Motor neuron (in vitro differentiated cells): ENCODE results near the gene RNF2. TPM values are rescaled to one million over a fixed set of nuclear protein-coding genes. Genes with fewer than 3 reads are reported as not detected.

ENCODE experiments used
- ATAC-seq, 8 experiments: fragments of 200-7000 bp; cut with Tn5 transposase; replicated peaks in 6 of 8; 2 replicates each; pipeline ENCODE4 v1.8.0; 2021; ENCODE audit warnings: mild to moderate bottlenecking in 8 of 8, moderate library complexity in 8 of 8
- H3K27ac ChIP-seq, 2 donors: fragments of 250-450 bp; sonication (Bioruptor Pico); 2 replicates each; pipeline ENCODE4 v1.9.0; 2021; ENCODE audit warnings: antibody characterized with exemption in 2 of 2, mild to moderate bottlenecking in 2 of 2, moderate library complexity in 1 of 2
- H3K4me1 ChIP-seq, 2 donors: fragments of 250-450 bp; sonication (Bioruptor Pico); replicated peaks in 1 of 2; 2 replicates each; pipeline ENCODE4 v1.6.1; 2021; ENCODE audit warnings: antibody characterized with exemption in 2 of 2, mild to moderate bottlenecking in 2 of 2, moderate library complexity in 1 of 2
- H3K4me3 ChIP-seq, 5 donors: fragments of 250-450 bp; sonication (Bioruptor Pico); 2 replicates each; pipeline ENCODE4 v1.9.0; 2021; ENCODE audit warnings: antibody characterized with exemption in 5 of 5, mild to moderate bottlenecking in 5 of 5, moderate library complexity in 4 of 5
- WGBS, 10 experiments: fragments of 450-650 bp; shearing (Covaris generic); methylation state at CpG; one replicate each; pipeline ENCODE4 v1.0.0; 2022; 5-methylcytosine and 5-hydroxymethylcytosine counted together
- in situ Hi-C, 9 experiments: fragments of 400-800 bp; cut with MboI; loops; one replicate each; pipeline ENCODE4 v1.15.0; 2021; ENCODE audit warnings: low sequenced_read_pairs in 9 of 9, low pct_unique_long_range_greater_than_20kb in 2 of 9; ENCODE audit not compliant: unreplicated experiment in 9 of 9
- total RNA-seq, 8 experiments: library from RNA; unstranded; fragments of 300-600 nt; gene quantifications; 2 replicates each; pipeline versions ENCODE4 v1.2.3 to v1.2.4, GENCODE V29; 2022

The RNF2 gene
- total RNA-seq, 8 experiments from 2014 or later = 9.5 to 60.4 (median 41.3) TPM

DNA sequence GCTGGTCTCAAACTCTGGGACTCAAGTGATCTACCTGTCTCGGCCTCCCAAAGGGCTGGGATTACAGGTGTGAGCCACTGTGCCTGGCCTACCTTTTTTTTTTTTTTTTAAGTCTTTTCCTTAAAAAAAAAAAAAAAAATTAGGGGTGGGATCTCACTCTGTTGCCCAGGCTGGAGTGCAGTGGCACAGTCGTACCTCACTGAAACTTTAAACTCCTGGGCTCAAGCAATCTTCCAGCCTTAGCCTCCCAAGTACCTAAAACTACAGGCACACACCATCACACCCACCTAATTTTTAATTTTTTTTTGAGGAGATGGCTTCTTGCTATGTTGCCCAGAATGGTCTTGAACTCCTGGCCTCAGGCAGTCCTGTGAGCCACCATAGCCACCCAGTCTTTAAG, 38.5 kb downstream of the RNF2 start:
- Histone ChIP-seq H3K27ac (no peak overlapping the region), H3K4me3 (no peak overlapping the region), H3K4me1 (no peaks in the 10 kb centered on the region)
- in situ Hi-C loops = no loop called here
- ATAC-seq = no peak
- WGBS, 10 experiments = 80 to 100% (median 98%) methylated on average over 1 to 2 of the region's 2 CpGs; no CpG with 5 or more reads in 4 of the 10 experiments

DNA sequence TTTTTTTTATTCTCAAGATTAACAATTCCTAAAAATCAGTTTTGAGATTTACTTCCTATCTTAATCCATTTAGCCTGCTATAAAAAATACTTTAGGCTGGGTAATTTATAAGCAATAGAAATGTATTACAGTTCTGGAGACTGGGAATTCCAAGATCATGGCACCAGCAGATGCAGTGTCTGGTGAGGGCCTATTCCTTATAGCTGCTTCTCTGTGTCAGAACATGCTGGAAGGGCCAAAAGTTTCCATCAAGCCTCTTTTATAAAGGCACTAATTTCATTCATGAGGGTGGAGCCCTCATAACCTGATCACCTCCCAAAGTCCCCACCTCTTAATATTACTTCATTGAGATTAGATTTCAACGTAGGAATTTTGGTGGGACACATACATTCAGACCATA, 41.7 kb downstream of the RNF2 start:
- H3K27ac ChIP-seq = no peak overlapping the region
- ATAC-seq = no peak
- no peak overlapping the region for H3K4me3 ChIP-seq
- 83 to 100% (median 93%) methylated on average over 1 of the region's 1 CpG; no CpG with 5 or more reads in 6 of the 10 experiments for WGBS, 10 experiments
- H3K4me1 ChIP-seq = no peaks in the 10 kb centered on the region
- in situ Hi-C loops = no loop called here

DNA sequence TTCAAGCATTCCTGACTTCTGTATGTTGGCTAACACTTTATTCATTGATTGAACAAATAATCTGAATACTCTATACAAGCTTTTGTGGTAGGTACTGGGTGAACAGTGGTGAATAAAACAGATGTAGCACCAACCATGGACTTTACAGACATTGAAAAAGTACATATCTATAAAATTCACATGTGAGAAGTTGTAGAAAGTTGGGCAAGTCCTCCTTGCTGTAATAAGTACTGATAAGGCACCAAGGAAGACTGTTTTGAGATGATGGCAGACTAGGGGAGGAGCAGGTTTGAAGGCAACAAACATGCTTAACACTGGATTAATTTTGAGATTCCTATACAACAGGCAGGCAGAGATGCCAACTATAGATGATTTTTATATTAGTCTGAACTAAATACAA, 42.4 kb downstream of the RNF2 start:
- Histone ChIP-seq H3K4me3 (no peak overlapping the region), H3K4me1 (no peaks in the 10 kb centered on the region), H3K27ac (no peak overlapping the region)
- ATAC-seq = no peak
- in situ Hi-C loops = no loop called here

DNA sequence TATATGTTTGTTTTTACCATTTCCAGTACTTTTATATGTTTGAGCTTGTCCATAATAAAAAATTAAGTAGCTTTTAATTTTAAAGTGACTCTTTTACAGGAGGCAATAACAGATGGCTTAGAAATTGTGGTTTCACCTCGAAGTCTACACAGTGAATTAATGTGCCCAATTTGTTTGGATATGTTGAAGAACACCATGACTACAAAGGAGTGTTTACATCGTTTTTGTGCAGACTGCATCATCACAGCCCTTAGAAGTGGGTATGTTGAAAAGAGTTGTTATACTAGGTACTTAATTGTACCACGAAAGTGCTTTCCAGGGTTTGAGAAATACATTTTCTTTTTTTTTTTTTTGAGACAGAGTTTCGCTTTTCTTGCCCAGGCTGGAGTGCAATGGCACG, 46.1 kb downstream of the RNF2 start:
- WGBS, 10 experiments = 69 to 100% (median 95%) methylated on average over 2 to 5 of the region's 5 CpGs; no CpG with 5 or more reads in 3 of the 10 experiments
- in situ Hi-C loops = no loop called here
- H3K27ac ChIP-seq = no peak overlapping the region

DNA sequence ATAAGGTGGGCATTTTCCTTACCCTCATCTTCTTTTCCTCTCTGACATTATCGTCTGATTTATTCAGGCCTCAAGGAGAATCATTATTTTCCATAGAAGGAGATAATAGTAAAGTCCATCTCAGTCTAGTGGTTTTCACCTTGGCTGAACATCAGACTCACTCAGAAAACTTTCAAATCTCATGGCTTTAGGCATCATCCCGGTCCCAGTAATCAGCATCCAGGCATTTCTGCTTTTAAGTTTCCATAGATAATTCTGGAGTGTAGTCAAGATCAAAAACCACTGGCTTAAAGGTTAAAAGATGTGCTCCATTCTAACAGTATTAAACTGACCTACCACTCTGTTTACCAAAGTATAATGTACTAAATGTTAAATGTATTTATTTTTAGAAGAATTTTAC, 49.4 kb downstream of the RNF2 start:
- no peak for ATAC-seq
- no peaks in the 10 kb centered on the region for H3K4me1 ChIP-seq
- no peak overlapping the region for H3K4me3 ChIP-seq
- in situ Hi-C loops = no loop called here
- 80 to 100% (median 100%) methylated on average over 1 to 2 of the region's 2 CpGs for WGBS, 10 experiments
- H3K27ac ChIP-seq = no peak overlapping the region

More for the DNA sequence above, 46.1 kb downstream of the RNF2 start:
- ATAC-seq = no peak
- H3K4me3 ChIP-seq = no peak overlapping the region
- no peaks in the 10 kb centered on the region for H3K4me1 ChIP-seq

DNA sequence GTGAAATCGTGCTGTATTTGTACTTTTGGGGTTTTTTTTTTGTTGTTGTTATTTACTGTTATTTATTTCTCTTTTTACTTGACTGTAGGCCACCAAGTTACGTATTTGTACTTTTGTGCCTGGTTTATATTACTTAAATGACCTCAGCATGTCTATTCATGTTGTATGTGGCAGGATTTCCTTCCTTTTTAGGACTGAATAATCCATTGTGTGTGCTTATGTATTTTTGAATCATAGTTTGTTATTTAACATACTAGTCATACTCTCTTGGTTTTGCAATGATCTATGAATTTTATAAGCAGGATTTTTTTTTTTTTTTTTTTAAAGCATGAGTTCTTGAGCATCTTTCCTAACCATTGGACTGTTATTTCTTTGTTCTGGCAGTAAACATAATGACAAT, 51.2 kb downstream of the RNF2 start:
- H3K4me3 ChIP-seq = no peak overlapping the region
- peak in 1 of 8 experiments; percentile 48 for ATAC-seq
- in situ Hi-C loops = no loop called here
- no peak overlapping the region for H3K27ac ChIP-seq
- H3K4me1 ChIP-seq = no peaks in the 10 kb centered on the region
- WGBS, 10 experiments = 55 to 100% (median 91%) methylated on average over 2 of the region's 2 CpGs

DNA sequence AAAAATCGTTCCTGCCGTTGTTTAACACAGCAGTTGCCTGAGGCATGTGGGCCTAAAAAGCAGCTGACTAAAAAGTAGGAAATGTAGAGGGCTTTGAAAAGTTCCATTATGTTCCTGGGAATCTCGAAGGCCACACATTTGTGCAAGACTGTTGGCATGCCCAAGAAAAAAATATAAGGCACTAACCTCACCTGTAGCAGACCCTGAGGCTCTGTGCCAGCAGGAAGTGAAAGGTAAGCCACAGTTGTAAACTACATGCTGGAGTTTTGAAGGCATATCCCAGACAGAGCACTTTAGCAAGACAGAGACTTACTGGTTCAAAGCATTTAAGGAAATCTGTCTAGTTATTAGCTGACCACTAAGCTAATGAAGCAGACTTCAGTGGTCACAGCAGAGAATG, 58.7 kb downstream of the RNF2 start:
- in situ Hi-C loops = no loop called here
- WGBS, 10 experiments = 50 to 100% (median 91%) methylated on average over 2 to 3 of the region's 3 CpGs
- H3K4me1 ChIP-seq = no peaks in the 10 kb centered on the region
- no peak overlapping the region for H3K4me3 ChIP-seq
- no peak for ATAC-seq
- no peak overlapping the region for H3K27ac ChIP-seq

DNA sequence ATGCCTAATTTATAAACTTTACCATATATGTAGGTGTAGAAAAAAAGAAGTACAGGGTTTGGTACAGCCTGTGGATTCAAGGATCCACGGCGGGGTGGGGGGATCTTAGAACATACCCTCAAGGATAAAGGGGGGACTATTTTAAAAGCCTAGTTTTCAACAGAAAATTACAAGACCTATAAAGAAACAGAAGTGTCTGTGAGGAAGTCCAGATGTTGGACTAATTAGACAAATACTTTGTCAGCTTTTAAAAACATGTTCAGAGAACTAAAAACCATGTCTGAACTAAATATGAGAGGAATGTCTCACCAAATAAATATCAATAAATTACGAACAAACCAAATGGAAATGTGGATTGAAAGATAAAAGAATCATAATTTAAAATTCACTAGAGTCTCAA, 59.8 kb downstream of the RNF2 start:
- H3K4me1 ChIP-seq = no peaks in the 10 kb centered on the region
- in situ Hi-C loops = no loop called here
- WGBS, 10 experiments = 83 to 100% (median 96%) methylated on average over 1 to 3 of the region's 3 CpGs

DNA sequence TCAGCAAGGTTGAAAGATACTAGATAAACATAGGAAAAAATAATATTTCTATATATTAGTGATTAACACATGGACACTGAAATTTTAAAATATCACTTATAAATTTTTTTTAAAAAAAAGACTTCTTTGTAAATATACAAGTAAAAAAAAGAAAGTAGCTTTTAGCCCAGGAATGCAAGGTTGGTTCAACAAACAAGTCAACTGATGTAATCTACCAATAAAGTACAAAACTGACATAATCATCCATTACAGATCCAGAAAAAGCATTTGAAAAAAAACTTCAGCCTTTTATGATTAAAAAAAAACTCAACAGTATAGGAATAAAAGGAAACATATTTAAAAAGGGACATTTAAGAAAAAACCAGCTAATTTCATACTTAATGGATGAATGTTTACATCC, 63.0 kb downstream of the RNF2 start:
- ATAC-seq = no peak
- in situ Hi-C loops = no loop called here
- H3K4me3 ChIP-seq = no peak overlapping the region
- H3K4me1 ChIP-seq = no peaks in the 10 kb centered on the region
- H3K27ac ChIP-seq = no peak overlapping the region

More for the DNA sequence above, 59.8 kb downstream of the RNF2 start:
- Histone ChIP-seq H3K4me3 (no peak overlapping the region), H3K27ac (no peak overlapping the region)
- no peak for ATAC-seq

DNA sequence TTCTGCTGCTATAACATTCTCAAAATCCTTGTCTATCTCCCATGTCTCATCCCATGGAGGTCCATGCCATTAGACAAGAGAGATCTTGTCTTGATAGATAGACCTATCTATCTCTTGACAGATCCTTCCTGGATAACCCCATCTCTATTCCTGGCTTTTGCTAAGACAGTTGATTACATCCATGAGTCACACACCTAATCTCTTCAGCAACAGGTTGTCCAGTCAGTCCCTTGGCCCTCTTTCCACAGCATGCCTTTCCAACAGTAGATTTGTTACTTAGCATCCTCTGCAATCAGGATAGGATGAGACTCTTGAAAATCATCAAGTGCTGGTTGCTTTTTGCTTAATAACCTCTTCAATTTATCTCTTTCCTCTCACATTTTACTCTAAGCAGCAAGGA, 64.8 kb downstream of the RNF2 start:
- Histone ChIP-seq H3K4me3 (no peak overlapping the region), H3K27ac (no peak overlapping the region), H3K4me1 (no peaks in the 10 kb centered on the region)
- in situ Hi-C loops = no loop called here
- no peak for ATAC-seq

DNA sequence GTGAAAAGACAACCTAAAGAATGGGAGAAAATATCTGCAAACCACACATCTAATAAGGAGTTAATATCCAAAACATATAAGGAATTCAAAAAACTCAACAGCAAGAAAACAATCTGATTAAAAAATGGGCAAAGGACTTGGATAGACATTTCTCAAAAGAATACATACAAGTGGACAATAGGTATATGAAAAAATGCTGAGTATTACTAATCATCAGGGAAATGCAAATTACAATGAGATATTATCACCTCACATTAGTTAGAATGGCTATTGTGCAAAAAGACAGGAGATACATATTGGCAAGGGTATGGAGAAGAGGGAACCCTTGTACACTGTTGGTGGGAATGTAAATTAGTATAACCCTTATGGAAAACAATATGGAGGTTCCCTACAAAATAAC, 66.5 kb downstream of the RNF2 start:
- no peak for ATAC-seq
- Histone ChIP-seq H3K4me1 (no peaks in the 10 kb centered on the region), H3K27ac (no peak overlapping the region), H3K4me3 (no peak overlapping the region)
- in situ Hi-C loops = no loop called here

DNA sequence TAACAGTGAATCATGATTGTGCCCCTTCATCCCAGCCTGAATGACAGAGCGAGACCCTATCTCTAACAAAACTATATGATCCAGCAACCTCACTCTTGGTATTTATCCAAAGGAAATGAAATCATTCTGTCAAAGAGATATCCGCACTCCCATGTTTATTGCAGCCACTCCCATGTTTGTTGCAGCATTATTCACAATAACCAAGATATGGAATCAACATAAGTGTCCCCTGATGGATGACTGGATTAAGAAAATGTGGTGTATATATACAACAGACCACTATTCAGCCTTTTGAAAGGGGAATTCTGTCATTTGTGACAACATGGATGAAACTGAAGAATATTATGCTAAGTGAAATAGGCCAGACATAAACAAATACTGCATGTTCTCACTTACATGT, 67.0 kb downstream of the RNF2 start:
- Histone ChIP-seq H3K4me1 (no peaks in the 10 kb centered on the region), H3K27ac (no peak overlapping the region), H3K4me3 (no peak overlapping the region)
- 38 to 100% (median 90%) methylated on average over 1 to 2 of the region's 2 CpGs; no CpG with 5 or more reads in 1 of the 10 experiments for WGBS, 10 experiments
- peak in 3 of 8 experiments; percentile 56 to 70 (median 64) for ATAC-seq
- in situ Hi-C loops = no loop called here

DNA sequence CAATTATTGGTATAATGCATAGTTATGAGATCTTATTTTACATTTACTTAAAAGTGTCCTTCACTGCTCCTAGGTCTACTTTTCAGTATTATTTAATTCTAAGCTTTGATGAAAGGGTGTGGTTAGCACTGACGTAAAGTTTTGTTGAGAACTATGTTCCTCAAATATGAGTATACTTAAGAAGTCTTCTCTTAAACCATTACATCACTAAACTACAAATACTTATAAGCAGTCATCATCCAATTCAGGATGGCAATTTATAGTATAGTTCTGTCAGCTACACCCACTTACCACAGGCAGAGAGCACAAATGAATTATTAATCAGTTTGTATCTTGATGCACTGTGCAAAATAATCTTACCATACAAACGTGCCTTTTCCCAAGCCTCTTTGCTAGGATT, 84.3 kb downstream of the RNF2 start:
- Histone ChIP-seq H3K4me1 (no peaks in the 10 kb centered on the region), H3K4me3 (no peak overlapping the region), H3K27ac (no peak overlapping the region)
- peak in 1 of 8 experiments; percentile 58 for ATAC-seq
- WGBS, 10 experiments = 50 to 92% (median 73%) methylated on average over 1 to 2 of the region's 2 CpGs; no CpG with 5 or more reads in 3 of the 10 experiments
- in situ Hi-C loops = loop anchor here in 1 of 9 experiments (25.0 kb wide), 1 partner anchor 317 kb away; no protein-coding TSS in a partner anchor

DNA sequence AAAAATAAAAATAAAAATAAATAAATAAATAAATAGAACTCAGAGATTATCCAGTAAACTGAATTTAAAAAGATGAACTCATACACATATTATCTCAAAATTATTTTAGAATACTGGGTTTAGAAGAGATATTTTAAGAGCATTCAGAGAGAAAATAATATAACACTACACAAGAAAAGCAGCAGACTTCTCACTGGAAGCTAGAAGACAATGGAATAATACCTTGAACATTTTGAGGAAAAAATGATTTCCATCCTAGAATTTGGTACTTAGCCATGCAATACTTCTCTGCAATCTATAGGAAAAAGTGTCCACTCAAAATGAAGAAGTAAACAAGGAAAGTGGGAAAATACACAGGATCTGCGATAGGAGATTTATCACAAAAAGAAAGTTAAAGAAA, 87.2 kb downstream of the RNF2 start:
- no peak for ATAC-seq
- H3K27ac ChIP-seq = no peak overlapping the region
- WGBS, 10 experiments = 83 to 100% (median 100%) methylated on average over 1 of the region's 1 CpG; no CpG with 5 or more reads in 1 of the 10 experiments
- in situ Hi-C loops = loop anchor here in 1 of 9 experiments (25.0 kb wide), 1 partner anchor 320 kb away; no protein-coding TSS in a partner anchor
- no peak overlapping the region for H3K4me3 ChIP-seq
- no peaks in the 10 kb centered on the region for H3K4me1 ChIP-seq
